ENCODE results near the gene DCDC2C.
"Not testable (repeated sequence)": the region's sequence is repeated elsewhere in the genome, so short reads cannot be mapped to it uniquely, and the experiment has no call there.

The DCDC2C gene

DNA sequence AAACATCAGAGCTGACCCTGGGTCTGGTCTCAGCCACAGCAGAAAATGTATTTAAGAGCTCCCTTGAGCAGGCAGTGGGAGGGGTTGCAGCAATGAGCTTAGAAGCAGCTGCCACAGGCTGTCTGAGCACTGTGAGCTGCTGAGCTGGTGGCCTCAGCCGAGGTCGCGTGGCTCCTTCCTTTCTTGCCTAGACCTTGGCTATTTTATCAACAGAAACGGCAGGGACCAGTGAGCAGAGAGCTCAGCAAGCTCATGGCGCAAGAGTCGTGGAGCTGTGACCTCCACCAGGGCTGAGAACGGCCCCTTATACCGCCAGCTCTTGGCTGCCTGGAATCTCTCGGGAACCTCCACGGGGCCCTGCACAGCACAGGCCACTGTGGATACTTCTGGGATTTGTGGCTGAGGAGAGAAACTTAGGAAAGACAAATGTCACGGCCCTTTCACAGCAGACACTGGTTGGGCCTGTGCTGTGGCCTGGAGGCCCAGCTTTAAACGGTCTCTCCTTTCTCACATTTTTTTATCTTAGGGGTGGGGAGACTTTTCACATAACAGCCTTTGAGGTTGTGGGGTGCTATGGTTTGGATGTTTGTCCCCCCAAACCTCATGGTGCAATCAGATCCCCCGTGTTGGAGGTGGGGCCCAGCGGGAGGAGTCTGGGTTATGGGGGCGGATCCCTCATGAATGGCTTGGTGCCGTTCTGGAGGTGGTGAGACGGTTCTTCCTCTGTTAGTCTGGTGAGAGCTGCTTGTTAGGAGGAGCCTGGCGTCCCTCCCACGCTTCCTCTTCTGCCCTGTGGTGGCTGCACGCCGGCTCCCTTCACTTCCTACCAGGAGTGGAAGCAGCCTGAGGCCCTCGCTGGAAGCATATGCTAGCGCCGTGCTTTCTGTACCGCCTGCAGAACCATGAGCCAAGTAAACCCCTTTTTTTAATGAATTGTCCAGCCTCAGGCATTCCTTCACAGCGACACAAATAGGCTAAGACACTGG lies 43.6 kb upstream of the DCDC2C start:
- no peak overlapping the region for H3K4me2 ChIP-seq (ENCODE audit: low read depth, low read length, poor library complexity, severe bottlenecking)
- H3K79me2 ChIP-seq (ENCODE audit: insufficient read depth, low read length): no peaks in the 10 kb centered on the region
- no peaks in the 10 kb centered on the region for H3K4me1 ChIP-seq (ENCODE audit: insufficient read depth, low read length, poor library complexity, severe bottlenecking)
- H3K9me3 ChIP-seq (ENCODE audit: insufficient read depth, low read depth, low read length): no peaks in the 10 kb centered on the region
- no peaks in the 10 kb centered on the region for H4K20me1 ChIP-seq (ENCODE audit: insufficient read depth, low read length, poor library complexity, severe bottlenecking)
- no peak overlapping the region for H2AFZ ChIP-seq (ENCODE audit: low read length)
- H3K36me3 ChIP-seq (ENCODE audit: insufficient read depth, low read length): no peaks in the 10 kb centered on the region
- no peaks in the 10 kb centered on the region for H3F3A ChIP-seq (ENCODE audit: low read depth)
- no peak overlapping the region for H3K9ac ChIP-seq (ENCODE audit: low read depth, low read length, poor library complexity, severe bottlenecking)
- no peaks in the 10 kb centered on the region for H3K9me2 ChIP-seq (replicated peaks; ENCODE audit: low read depth, low read length)
- H3K4me3 ChIP-seq (ENCODE audit: low read length, poor library complexity, severe bottlenecking): no peak overlapping the region
- H3K27me3 ChIP-seq (ENCODE audit: insufficient read depth, low read length, poor library complexity, severe bottlenecking): no peaks in the 10 kb centered on the region
- TF ChIP-seq EZH2phosphoT487 (IDR thresholded peaks at IDR 0.05; ENCODE audit: borderline replicate concordance): no peak
- TF ChIP-seq, protein P1, sequence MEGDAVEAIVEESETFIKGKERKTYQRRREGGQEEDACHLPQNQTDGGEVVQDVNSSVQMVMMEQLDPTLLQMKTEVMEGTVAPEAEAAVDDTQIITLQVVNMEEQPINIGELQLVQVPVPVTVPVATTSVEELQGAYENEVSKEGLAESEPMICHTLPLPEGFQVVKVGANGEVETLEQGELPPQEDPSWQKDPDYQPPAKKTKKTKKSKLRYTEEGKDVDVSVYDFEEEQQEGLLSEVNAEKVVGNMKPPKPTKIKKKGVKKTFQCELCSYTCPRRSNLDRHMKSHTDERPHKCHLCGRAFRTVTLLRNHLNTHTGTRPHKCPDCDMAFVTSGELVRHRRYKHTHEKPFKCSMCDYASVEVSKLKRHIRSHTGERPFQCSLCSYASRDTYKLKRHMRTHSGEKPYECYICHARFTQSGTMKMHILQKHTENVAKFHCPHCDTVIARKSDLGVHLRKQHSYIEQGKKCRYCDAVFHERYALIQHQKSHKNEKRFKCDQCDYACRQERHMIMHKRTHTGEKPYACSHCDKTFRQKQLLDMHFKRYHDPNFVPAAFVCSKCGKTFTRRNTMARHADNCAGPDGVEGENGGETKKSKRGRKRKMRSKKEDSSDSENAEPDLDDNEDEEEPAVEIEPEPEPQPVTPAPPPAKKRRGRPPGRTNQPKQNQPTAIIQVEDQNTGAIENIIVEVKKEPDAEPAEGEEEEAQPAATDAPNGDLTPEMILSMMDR (conservative IDR thresholded peaks at IDR 0.05; ENCODE audit: low read length): no peak

DNA sequence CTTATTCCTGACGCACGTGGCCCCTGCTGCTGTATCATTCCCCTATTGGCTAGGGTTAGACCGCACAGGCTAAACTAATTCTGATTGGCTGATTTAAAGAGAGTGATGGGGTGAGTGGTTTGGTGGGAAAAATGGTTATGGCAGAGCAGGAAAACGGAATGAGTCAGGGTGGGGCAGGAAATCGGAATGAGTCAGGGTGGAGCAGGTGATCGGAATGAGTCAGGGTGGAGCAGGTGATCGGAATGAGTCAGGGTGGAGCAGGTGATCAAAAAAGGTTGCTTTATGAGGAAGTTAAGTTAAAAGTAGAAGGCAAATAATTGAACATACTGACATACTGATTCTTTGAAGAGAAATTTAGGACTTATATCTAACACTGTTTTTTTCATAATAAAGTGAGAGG lies 42.7 kb upstream of the DCDC2C start:
- H3K4me1 ChIP-seq (ENCODE audit: insufficient read depth, low read length, poor library complexity, severe bottlenecking); H3K9ac ChIP-seq (ENCODE audit: low read depth, low read length, poor library complexity, severe bottlenecking); H3K4me2 ChIP-seq (ENCODE audit: low read depth, low read length, poor library complexity, severe bottlenecking): not testable (repeated sequence)

DNA sequence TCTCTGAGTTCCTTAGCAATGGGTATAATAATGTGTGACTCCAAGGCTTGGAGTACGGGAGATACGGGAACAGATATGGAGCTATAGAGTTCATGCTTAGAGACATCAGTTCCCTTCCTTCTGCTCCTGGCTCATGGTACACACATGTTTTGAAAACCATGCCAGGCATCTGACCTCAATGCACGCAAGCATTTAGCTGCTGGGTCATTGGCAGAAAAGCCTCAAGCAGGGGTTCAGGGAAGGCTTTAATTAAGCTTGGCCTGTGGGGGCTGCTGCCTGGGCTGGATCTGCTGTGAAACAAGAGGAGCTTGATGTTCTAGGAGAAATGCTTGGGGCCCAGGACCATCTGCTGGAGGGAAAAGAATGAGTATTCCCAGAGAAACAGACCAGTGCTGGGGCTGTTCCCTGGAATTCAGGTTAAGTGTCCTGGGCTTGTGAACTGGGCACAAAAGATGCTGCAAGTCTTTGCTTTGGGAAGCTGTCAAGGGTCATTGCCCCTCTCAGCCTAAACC lies 42.2 kb upstream of the DCDC2C start:
- no peaks in the 10 kb centered on the region for H3K9me2 ChIP-seq (replicated peaks; ENCODE audit: low read depth, low read length)
- TF ChIP-seq, protein P1 (conservative IDR thresholded peaks at IDR 0.05; ENCODE audit: low read length): no peak
- TF ChIP-seq EZH2phosphoT487 (IDR thresholded peaks at IDR 0.05; ENCODE audit: borderline replicate concordance): no peak
- H3K27me3 ChIP-seq (ENCODE audit: insufficient read depth, low read length, poor library complexity, severe bottlenecking): no peaks in the 10 kb centered on the region
- H3K4me3 ChIP-seq (ENCODE audit: low read length, poor library complexity, severe bottlenecking): no peak overlapping the region
- H3K36me3 ChIP-seq (ENCODE audit: insufficient read depth, low read length): no peaks in the 10 kb centered on the region
- H3K9ac ChIP-seq (ENCODE audit: low read depth, low read length, poor library complexity, severe bottlenecking): no peak overlapping the region
- no peaks in the 10 kb centered on the region for H3F3A ChIP-seq (ENCODE audit: low read depth)
- no peak overlapping the region for H2AFZ ChIP-seq (ENCODE audit: low read length)
- no peak overlapping the region for H3K4me2 ChIP-seq (ENCODE audit: low read depth, low read length, poor library complexity, severe bottlenecking)
- H3K4me1 ChIP-seq (ENCODE audit: insufficient read depth, low read length, poor library complexity, severe bottlenecking): no peaks in the 10 kb centered on the region
- no peaks in the 10 kb centered on the region for H3K9me3 ChIP-seq (ENCODE audit: insufficient read depth, low read depth, low read length)
- H3K79me2 ChIP-seq (ENCODE audit: insufficient read depth, low read length): no peaks in the 10 kb centered on the region
- no peaks in the 10 kb centered on the region for H4K20me1 ChIP-seq (ENCODE audit: insufficient read depth, low read length, poor library complexity, severe bottlenecking)

More for the DNA sequence above, 42.7 kb upstream of the DCDC2C start:
- not testable (repeated sequence) for H3K36me3 ChIP-seq (ENCODE audit: insufficient read depth, low read length); H2AFZ ChIP-seq (ENCODE audit: low read length); H3K79me2 ChIP-seq (ENCODE audit: insufficient read depth, low read length); H3K9me3 ChIP-seq (ENCODE audit: insufficient read depth, low read depth, low read length); H3K4me3 ChIP-seq (ENCODE audit: low read length, poor library complexity, severe bottlenecking); H3K9me2 ChIP-seq (replicated peaks; ENCODE audit: low read depth, low read length); H4K20me1 ChIP-seq (ENCODE audit: insufficient read depth, low read length, poor library complexity, severe bottlenecking); H3K27me3 ChIP-seq (ENCODE audit: insufficient read depth, low read length, poor library complexity, severe bottlenecking); H3F3A ChIP-seq (ENCODE audit: low read depth)
